Globus pallidus (tissue), 1 donor: ENCODE measurements around the gene EIF3CL.
A peak's percentile ranks its signal among the peaks of the same experiment; 100 is the strongest.
"Not testable (repeated sequence)": the region's sequence is repeated elsewhere in the genome, so short reads cannot be mapped to it uniquely, and the experiment has no call there.

Experiments used
- DNase-seq: peaks from one replicate; pipeline ENCODE4 v3.0.0-alpha.2; 2015; ENCODE audit warnings: low spot score

The EIF3CL gene

DNA sequence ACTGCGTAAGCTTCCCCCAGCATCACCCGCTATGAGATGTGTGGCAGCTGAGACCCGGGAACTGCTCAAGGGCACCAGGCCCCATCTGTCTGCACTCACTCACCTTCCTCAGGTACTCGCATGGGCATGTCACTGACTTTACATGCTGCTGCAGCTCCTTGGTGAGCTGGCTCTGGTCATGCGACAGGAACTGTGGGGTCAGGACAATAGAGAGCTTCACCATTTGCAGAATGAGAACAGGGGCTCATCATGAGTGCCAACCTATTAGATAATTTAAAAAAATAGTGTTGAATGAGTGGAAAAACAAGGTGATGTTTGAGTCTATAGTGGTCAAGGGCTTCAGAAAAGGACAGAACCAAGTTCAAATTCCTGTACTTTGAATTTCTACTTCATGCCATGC is 41.0 kb downstream of the EIF3CL start:
- DNase-seq, result not testable (repeated sequence)

DNA sequence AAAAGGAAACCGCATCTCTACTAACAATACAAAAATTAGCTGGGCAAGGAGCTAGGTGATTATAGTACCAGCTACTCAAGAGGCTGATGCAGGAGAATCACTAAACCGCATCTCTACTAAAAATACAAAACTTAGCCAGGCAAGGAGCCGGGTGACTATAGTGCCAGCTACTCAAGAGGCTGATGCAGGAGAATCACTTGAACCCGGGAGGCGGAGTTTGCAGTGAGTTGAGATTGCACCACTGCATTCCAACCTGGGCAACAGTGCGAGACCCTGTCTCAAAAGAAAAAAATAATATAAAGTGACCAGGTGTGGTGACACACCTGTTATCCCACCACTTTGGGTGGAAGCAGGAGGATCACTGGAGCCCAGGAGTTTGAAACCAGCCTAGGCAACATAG is 65.4 kb downstream of the EIF3CL start:
- not testable (repeated sequence) for DNase-seq

DNA sequence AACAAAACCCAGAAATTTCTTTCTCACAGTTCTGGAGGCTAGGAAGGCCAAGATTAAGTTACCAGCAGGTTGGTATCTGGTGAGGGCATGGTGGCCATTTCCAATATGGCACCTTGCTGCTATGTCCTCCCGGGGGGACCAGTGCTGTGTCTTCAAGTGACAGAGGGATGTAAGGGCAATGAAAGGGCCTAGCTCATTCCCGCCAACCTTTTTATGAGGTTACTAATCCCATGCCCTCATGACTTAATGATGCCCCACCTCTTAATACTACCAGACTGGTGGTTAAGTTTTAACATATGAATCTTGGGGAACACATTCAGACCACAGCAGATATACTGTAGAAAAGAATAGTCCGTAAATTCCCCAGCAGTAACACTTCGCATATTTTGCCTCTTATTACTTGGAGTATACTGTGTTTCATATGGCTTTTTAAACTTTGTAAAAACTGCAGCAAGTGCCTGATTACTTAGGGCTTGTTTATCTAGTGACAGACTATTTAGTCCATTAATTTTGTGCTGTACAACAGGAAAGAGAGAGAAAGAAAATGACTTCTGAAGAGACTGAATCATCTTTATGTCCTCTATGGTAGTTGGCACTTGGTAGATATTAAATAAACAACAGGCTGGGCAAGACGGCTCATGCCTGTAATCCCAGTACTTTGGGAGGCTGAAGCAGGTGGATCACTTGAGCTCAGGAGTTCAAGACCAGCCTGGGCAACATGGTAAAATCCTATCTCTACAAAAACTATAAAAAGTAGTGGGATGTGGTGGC is 66.5 kb downstream of the EIF3CL start:
- DNase-seq, result not testable (repeated sequence)

DNA sequence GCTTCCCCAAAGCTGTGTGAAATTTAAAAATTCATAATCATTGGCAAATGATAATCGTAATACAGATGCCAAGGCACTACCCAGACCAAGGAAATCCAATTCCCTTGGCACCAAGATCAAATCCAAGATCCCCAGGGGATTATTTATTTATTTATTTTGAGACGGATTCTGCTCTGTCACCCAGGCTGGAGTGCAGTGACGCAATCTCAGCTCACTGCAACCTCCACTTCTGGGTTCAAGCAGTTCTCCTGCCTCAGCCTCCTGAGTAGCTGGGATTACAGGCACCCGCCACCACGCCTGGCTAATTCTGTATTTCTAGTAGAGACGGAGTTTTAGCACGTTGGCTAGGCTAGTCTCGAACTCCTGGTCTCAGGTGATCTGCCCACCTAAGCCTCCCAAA is 68.0 kb downstream of the EIF3CL start:
- not testable (repeated sequence) for DNase-seq

DNA sequence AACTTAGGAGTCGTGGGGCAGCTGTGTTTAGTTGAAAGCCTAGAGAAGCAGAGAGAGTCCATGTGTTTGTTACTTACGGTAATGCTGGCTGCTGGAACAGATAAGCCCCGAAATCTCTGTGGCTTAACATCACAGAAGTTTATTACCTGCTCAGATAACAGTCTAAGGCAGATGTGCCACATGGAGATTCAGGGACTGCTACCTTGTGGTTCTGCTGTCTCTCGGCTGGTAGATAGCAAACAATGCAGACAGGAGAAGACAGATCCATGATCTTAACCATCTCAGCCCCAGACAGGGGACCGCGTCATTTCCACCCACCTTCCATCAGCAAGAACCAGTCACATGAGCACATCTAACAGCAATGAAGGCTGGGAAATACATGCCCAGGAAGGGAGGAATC is 71.0 kb downstream of the EIF3CL start:
- DNase-seq, result not testable (repeated sequence)

DNA sequence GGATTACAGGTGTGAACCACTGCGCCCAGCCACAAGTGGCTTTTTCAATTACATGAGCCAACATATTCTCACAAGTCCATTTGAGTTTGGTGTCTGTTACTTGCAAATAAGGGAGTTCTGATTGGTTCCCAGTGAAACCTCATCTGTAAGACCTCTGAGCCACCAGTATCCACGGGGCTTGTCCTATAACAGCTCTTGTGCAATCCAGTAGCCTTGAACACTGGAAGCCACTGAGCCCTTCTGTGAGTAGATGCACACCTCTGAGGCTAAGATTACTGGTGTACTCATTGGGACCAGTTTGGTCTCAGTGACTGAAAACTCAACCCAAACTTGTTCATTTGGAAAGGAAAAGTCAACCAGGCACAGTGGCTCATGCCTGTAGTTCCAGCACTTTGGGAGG is 72.7 kb downstream of the EIF3CL start:
- DNase-seq, result not testable (repeated sequence)

DNA sequence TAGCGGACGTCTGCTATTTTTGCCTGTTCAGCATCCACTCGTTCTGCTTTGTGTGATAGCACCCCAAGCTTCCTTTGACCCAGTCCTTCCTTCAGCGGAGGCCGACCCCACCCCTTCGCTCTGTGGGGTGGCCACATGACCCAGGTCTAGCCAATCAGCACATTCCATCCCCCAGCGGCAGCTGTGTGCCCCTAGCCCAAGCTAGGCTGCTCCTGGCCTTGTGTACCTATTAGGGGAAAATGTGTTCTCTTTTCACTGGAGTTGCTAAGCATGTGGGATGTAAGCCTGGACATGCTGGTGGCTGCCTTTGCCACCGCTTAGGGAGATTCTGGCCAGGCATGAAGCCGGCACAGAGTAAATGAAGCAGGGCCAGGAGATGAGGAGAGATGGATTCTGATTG is 73.4 kb downstream of the EIF3CL start:
- DNase-seq, result peak; percentile 63
